ENCODE results near the gene KAT6B.

DNA sequence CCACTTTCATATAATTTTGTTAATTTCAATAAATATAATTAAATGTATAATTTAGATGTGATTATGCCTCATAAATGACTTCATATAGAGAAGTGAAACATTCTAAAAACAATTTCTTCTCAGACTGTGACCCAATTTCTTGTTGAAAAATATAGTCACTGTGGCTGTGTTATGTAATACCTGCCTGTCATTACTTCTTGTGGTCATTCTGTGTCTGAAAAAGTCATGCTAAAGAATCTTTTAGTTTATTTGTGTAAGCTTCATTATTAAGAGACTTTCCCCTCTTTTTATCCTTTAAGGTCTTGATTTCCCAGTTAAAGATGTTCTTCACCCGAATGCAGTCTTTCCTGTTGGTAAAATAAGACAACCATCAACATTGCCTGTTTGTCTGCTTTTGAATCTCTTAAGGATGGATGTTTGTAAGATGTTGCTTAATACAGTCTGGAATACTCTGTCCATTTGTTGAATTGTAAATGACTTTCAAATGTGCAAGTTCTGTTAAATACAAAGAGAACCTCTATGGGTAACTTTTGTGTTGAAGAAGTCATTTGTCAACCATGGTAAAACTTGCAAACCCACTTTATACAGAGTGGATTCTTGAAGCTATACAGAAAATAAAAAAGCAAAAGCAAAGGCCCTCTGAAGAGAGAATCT is 16.0 kb downstream of the KAT6B start:
- no peak for TF ChIP-seq TAF1 (IDR thresholded peaks at IDR 0.05; ENCODE audit: borderline replicate concordance, insufficient read depth, low read length)
- no peak for TF ChIP-seq SIN3A (IDR thresholded peaks at IDR 0.05; ENCODE audit: borderline replicate concordance, insufficient read depth, low read length)
- TF ChIP-seq, protein P1, sequence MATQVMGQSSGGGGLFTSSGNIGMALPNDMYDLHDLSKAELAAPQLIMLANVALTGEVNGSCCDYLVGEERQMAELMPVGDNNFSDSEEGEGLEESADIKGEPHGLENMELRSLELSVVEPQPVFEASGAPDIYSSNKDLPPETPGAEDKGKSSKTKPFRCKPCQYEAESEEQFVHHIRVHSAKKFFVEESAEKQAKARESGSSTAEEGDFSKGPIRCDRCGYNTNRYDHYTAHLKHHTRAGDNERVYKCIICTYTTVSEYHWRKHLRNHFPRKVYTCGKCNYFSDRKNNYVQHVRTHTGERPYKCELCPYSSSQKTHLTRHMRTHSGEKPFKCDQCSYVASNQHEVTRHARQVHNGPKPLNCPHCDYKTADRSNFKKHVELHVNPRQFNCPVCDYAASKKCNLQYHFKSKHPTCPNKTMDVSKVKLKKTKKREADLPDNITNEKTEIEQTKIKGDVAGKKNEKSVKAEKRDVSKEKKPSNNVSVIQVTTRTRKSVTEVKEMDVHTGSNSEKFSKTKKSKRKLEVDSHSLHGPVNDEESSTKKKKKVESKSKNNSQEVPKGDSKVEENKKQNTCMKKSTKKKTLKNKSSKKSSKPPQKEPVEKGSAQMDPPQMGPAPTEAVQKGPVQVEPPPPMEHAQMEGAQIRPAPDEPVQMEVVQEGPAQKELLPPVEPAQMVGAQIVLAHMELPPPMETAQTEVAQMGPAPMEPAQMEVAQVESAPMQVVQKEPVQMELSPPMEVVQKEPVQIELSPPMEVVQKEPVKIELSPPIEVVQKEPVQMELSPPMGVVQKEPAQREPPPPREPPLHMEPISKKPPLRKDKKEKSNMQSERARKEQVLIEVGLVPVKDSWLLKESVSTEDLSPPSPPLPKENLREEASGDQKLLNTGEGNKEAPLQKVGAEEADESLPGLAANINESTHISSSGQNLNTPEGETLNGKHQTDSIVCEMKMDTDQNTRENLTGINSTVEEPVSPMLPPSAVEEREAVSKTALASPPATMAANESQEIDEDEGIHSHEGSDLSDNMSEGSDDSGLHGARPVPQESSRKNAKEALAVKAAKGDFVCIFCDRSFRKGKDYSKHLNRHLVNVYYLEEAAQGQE (IDR thresholded peaks at IDR 0.05; ENCODE audit: insufficient read depth in 1 of 2, low read depth in 2 of 2, low read length in 2 of 2) = no peak
- no peak for TF ChIP-seq POLR2AphosphoS5 (IDR thresholded peaks at IDR 0.05; ENCODE audit: low read depth, low read length)
- no peak for TF ChIP-seq FOXP2 (optimal IDR thresholded peaks at IDR 0.05; ENCODE audit: borderline replicate concordance, extremely low read depth, extremely low read length, insufficient read depth)
